PC-9 (cell line): Measurements from ENCODE around the gene LMF1.

ENCODE experiments used
- EZH2 ChIP-seq: fragments of 200-600 bp; sonication (generic); IDR thresholded peaks from 2 replicates; pipeline ENCODE4 v1.8.0; 2017; ENCODE audit warnings: antibody characterized with exemption, low read depth
- TF ChIP-seq, protein P1 (sequence below): fragments of 200-600 bp; sonication (generic); conservative IDR thresholded peaks from 2 replicates; pipeline ENCODE4 v1.6.1; 2017; ENCODE audit warnings: mixed run types, antibody characterized with exemption, mild to moderate bottlenecking, moderate library complexity

DNA sequence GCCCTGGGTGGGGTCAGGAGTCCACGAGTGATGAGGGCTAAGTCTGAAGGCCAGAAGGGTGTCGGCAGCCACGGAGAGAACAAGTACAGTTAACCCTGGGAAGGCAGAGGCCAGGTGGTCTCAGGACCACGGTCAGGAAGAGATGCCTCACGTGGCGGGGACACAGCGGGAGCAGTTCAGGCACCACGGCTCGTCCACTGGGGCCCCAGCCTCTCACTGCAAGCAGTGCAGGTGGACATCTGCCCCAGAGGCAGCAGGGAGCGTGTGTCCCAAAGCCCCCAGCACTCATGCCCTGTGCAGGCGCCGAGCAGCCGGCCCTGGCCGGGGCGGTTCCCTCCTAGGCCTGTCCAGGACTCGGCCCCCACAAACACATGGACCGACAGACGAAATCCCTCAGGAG lies 4.7 kb downstream of the LMF1 start:
- TF ChIP-seq, protein P1, sequence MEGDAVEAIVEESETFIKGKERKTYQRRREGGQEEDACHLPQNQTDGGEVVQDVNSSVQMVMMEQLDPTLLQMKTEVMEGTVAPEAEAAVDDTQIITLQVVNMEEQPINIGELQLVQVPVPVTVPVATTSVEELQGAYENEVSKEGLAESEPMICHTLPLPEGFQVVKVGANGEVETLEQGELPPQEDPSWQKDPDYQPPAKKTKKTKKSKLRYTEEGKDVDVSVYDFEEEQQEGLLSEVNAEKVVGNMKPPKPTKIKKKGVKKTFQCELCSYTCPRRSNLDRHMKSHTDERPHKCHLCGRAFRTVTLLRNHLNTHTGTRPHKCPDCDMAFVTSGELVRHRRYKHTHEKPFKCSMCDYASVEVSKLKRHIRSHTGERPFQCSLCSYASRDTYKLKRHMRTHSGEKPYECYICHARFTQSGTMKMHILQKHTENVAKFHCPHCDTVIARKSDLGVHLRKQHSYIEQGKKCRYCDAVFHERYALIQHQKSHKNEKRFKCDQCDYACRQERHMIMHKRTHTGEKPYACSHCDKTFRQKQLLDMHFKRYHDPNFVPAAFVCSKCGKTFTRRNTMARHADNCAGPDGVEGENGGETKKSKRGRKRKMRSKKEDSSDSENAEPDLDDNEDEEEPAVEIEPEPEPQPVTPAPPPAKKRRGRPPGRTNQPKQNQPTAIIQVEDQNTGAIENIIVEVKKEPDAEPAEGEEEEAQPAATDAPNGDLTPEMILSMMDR = no peak
- no peak for TF ChIP-seq EZH2
